ENCODE measurements around the gene DISC1. TPM values are rescaled to one million over a fixed set of nuclear protein-coding genes. Genes with fewer than 3 reads are reported as not detected.

Gene DISC1
- total RNA-seq, 2 donors from 2014 or later, result 6.7 to 9.3 TPM

DNA sequence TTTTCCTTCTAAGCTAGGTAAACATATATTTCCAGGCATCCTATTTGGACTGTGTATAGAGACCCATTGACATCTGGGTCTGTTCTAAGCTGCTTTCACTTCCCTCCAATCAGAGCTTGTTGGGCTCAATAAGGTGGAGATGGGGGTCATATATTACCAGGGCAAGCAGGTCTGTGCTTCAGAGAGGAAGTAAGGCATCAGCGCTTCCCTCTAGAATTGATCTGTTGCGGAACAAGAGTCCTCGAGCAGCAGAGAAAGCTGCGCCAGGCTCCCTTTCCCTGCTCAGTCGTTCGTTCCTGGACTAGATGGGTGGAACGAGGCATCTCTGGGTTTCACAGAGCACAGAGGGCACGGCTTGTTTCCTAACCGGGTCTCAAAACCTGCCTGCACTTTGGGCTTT lies 63.5 kb downstream of the DISC1 start:
- DNase-seq (ENCODE audit: low spot score), result no peak
- Histone ChIP-seq H3K4me1 (replicated peaks) (no peaks in the 10 kb centered on the region), H3K36me3 (no peaks in the 10 kb centered on the region), H3K9me3 (no peaks in the 10 kb centered on the region), H3K27ac (no peak overlapping the region), H3K4me3 (no peak overlapping the region), H3K27me3 (replicated peaks; ENCODE audit: insufficient read depth) (no peaks in the 10 kb centered on the region)
- intact Hi-C loops (cut with DNase I), result no loop called here
- TF ChIP-seq CTCF (IDR thresholded peaks at IDR 0.05) (no peak), POLR2A (IDR thresholded peaks at IDR 0.05) (no peak), POLR2AphosphoS5 (IDR thresholded peaks at IDR 0.05) (no peak)
- WGBS, result 83% methylated on average over 9 of the region's 9 CpGs

DNA sequence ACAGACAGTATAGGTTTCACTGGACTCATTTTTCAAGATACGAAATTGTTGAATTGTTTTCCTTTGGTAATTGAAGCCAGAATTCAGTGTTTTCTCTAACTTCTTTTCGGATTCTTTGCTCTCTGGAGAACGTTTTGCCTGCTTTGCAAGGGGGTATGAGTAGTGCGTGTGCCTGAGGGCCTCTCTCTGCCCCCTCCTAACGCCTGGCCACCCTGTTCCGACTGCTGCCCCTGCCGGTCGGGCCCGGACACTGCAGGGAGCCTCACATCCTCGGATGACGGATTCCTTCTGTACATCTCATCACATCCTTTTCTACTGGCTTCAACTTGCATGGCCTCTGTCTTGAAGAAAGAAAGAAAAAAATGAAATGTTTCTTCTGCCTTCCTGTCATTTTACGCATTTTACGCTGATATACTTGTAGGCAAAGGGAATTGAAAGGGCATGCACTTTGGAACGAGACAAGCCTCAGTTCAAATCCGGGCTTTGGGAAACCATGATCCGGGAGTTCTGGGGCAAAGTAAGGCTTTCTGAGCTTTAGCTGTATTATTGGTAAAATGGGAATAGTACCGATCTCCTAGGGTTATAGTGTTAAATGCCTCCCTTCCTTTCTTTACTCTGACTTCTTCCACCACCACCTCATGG lies 65.1 kb downstream of the DISC1 start:
- intact Hi-C loops (cut with DNase I), result no loop called here
- TF ChIP-seq CTCF (IDR thresholded peaks at IDR 0.05) (peak in 2 of 4 experiments; percentile 26 to 40), POLR2AphosphoS5 (IDR thresholded peaks at IDR 0.05) (no peak)

GRCh38 chr1:231693361-231694074 lies 66.9 kb downstream of the DISC1 start:
- Histone ChIP-seq H3K9me3 (no peaks in the 10 kb centered on the region), H3K4me1 (replicated peaks) (no peaks in the 10 kb centered on the region), H3K4me3 (no peak overlapping the region), H3K27ac (no peak overlapping the region), H3K36me3 (no peaks in the 10 kb centered on the region), H3K27me3 (replicated peaks; ENCODE audit: insufficient read depth) (no peaks in the 10 kb centered on the region)
- WGBS, result 74% methylated on average over 13 of the region's 18 CpGs
- no peak for DNase-seq (ENCODE audit: low spot score)
- no peak for TF ChIP-seq POLR2A (IDR thresholded peaks at IDR 0.05)
- no peak for TF ChIP-seq POLR2AphosphoS5 (IDR thresholded peaks at IDR 0.05)
- TF ChIP-seq CTCF (IDR thresholded peaks at IDR 0.05), result no peak
- intact Hi-C loops (cut with DNase I), result no loop called here

More for the DNA sequence above, 65.1 kb downstream of the DISC1 start:
- DNase-seq (ENCODE audit: low spot score), result no peak
- Histone ChIP-seq H3K27ac (no peak overlapping the region), H3K4me1 (replicated peaks) (no peaks in the 10 kb centered on the region), H3K27me3 (replicated peaks; ENCODE audit: insufficient read depth) (no peaks in the 10 kb centered on the region), H3K4me3 (no peak overlapping the region), H3K36me3 (no peaks in the 10 kb centered on the region), H3K9me3 (no peaks in the 10 kb centered on the region)
- WGBS, result 60% methylated on average over 17 of the region's 17 CpGs

- Histone ChIP-seq H3K4me3 (no peak overlapping the region), H3K4me1 (replicated peaks) (no peaks in the 10 kb centered on the region), H3K27ac (no peak overlapping the region), H3K27me3 (replicated peaks; ENCODE audit: insufficient read depth) (no peaks in the 10 kb centered on the region), H3K9me3 (no peaks in the 10 kb centered on the region), H3K36me3 (no peaks in the 10 kb centered on the region)
- TF ChIP-seq CTCF (IDR thresholded peaks at IDR 0.05) (no peak), POLR2A (IDR thresholded peaks at IDR 0.05) (no peak), POLR2AphosphoS5 (IDR thresholded peaks at IDR 0.05) (no peak)
- intact Hi-C loops (cut with DNase I), result no loop called here
- WGBS, result 25% methylated on average over 6 of the region's 11 CpGs
- no peak for DNase-seq (ENCODE audit: low spot score)
Observed at GRCh38 chr1:231694075-231694431, 67.5 kb downstream of the DISC1 start.
